Raji (cell line): ENCODE data around the gene TIMD4.

Experiments
- POLR2A ChIP-seq: IDR thresholded peaks from 2 replicates; pipeline ENCODE4 v1.6.1; 2011; ENCODE audit warnings: low read depth, low read length, control low read depth; ENCODE audit not compliant: insufficient read depth

The TIMD4 gene

GRCh38 chr5:156963125-156963524 is at the start of gene TIMD4:
TIMD4 (minus strand) TSS chr5:156963226; CDS start chr5:156963198, 28 bp downstream.
- TF ChIP-seq POLR2A = no peak

- TF ChIP-seq POLR2A = no peak
Observed at GRCh38 chr5:157006262-157006661, 43.2 kb upstream of the TIMD4 start.

GRCh38 chr5:157004893-157005551 is 42.0 kb upstream of the TIMD4 start:
- TF ChIP-seq POLR2A = no peak

GRCh38 chr5:156991714-156992113 is 28.7 kb upstream of the TIMD4 start:
- TF ChIP-seq POLR2A = no peak

GRCh38 chr5:156984064-156984463 is 21.0 kb upstream of the TIMD4 start:
- no peak for TF ChIP-seq POLR2A

GRCh38 chr5:156981481-156981880 is 18.5 kb upstream of the TIMD4 start:
- no peak for TF ChIP-seq POLR2A

- TF ChIP-seq POLR2A = 0 out of 2 replicates have a peak, but pooled peaks have one; percentile 16
Observed at GRCh38 chr5:156974328-156974727, 11.3 kb upstream of the TIMD4 start.

- TF ChIP-seq POLR2A = no peak
Observed at GRCh38 chr5:156971848-156972525, 9.0 kb upstream of the TIMD4 start.

- no peak for TF ChIP-seq POLR2A
Observed at GRCh38 chr5:156971415-156971814, 8.4 kb upstream of the TIMD4 start.

GRCh38 chr5:156956321-156956720 is 6.7 kb downstream of the TIMD4 start:
- no peak for TF ChIP-seq POLR2A

- no peak for TF ChIP-seq POLR2A
Observed at GRCh38 chr5:156951359-156951758, 11.7 kb downstream of the TIMD4 start.

- no peak for TF ChIP-seq POLR2A
Observed at GRCh38 chr5:156950716-156951115, 12.3 kb downstream of the TIMD4 start.

- TF ChIP-seq POLR2A = no peak
Observed at GRCh38 chr5:156949424-156949823, 13.6 kb downstream of the TIMD4 start.

GRCh38 chr5:156947925-156948324 is 15.1 kb downstream of the TIMD4 start:
- no peak for TF ChIP-seq POLR2A

- TF ChIP-seq POLR2A = peak; percentile 45
Observed at GRCh38 chr5:156942064-156942463, 21.0 kb downstream of the TIMD4 start.

GRCh38 chr5:156936972-156937371 is 26.1 kb downstream of the TIMD4 start:
- TF ChIP-seq POLR2A = no peak
